Activated T-cell treated with anti-CD3 and anti-CD28 coated beads, Interleukin-2, amount 50 U/mL, for 72 hours (primary cell): ENCODE data around the gene EOMES. TPM values are rescaled to one million over a fixed set of nuclear protein-coding genes. Genes with fewer than 3 reads are reported as not detected.
A peak's percentile ranks its signal among the peaks of the same experiment; 100 is the strongest.

Experiments
- ATAC-seq, 2 donors: fragments of 150-1000 bp; cut with Tn5 transposase; replicated peaks in 1 of 2; 2 replicates each; pipeline ENCODE4 v1.10.0; 2021; ENCODE audit warnings: moderate library complexity in 2 of 2, mild to moderate bottlenecking in 1 of 2
- DNase-seq, 2 donors: peaks; one replicate each; pipeline ENCODE4 v3.0.0; 2021 to 2022; ENCODE audit warnings: mixed read lengths in 1 of 2
- H3K27ac Mint-ChIP-seq: one replicate; pipeline ENCODE4 v1.8.0; 2022; ENCODE audit warnings: mild to moderate bottlenecking, moderate library complexity, mixed read lengths
- H3K27me3 Mint-ChIP-seq: one replicate; pipeline ENCODE4 v1.8.0; 2022; ENCODE audit warnings: low read depth, mixed read lengths
- H3K36me3 Mint-ChIP-seq, 2 donors: one replicate each; pipeline ENCODE4 v1.8.0; 2022; ENCODE audit warnings: mixed read lengths in 2 of 2, mild to moderate bottlenecking in 1 of 2; ENCODE audit not compliant: insufficient read depth in 2 of 2
- H3K4me1 Mint-ChIP-seq: one replicate; pipeline ENCODE4 v1.8.0; 2022; ENCODE audit warnings: low read depth, mixed read lengths
- H3K4me3 Mint-ChIP-seq, 2 donors: one replicate each; pipeline ENCODE4 v1.8.0; 2022; ENCODE audit warnings: mild to moderate bottlenecking in 2 of 2, mixed read lengths in 2 of 2, moderate library complexity in 2 of 2
- H3K9me3 Mint-ChIP-seq, 2 donors: one replicate each; pipeline ENCODE4 v1.8.0; 2022; ENCODE audit warnings: mixed read lengths in 2 of 2
- total RNA-seq, 2 donors: library from RNA; stranded (reverse); gene quantifications; one replicate each; pipeline ENCODE4 v1.2.3, GENCODE V29; 2022

EOMES gene
- total RNA-seq, 2 donors from 2014 or later = 1.2 to 7.2 TPM

DNA sequence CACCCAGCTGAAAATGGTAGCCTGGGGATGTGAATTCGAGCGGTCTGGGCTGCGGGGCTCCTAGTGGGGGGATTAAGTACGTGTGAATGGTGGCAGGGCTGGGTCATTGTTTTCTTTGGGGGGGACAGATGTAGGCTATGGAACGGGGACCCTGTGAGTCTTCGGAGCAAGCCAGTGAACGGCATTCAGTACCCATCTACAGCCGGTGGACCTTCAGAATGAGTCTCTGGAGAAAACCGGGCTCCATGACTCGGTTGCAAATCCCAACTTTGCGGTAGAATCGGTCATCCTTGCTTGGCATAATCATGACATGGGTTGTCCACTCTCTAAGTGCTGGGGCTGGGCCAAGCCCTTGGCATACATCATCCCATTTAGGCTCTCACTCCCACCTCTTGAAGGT lies 7.2 kb upstream of the EOMES start:
- Mint-ChIP-seq H3K27me3 (peaks cover 75% of the 10 kb centered on the region), H3K9me3 (no peaks in the 10 kb centered on the region), H3K27ac (no peak overlapping the region), H3K36me3 (peaks cover 0 to 4% of the 10 kb centered on the region in 2 donors), H3K4me1 (peaks cover 40% of the 10 kb centered on the region), H3K4me3 (peak overlapping the region; percentile 85)
- peak in 1 of 2 donors; percentile 5 for ATAC-seq
- DNase-seq = no peak

DNA sequence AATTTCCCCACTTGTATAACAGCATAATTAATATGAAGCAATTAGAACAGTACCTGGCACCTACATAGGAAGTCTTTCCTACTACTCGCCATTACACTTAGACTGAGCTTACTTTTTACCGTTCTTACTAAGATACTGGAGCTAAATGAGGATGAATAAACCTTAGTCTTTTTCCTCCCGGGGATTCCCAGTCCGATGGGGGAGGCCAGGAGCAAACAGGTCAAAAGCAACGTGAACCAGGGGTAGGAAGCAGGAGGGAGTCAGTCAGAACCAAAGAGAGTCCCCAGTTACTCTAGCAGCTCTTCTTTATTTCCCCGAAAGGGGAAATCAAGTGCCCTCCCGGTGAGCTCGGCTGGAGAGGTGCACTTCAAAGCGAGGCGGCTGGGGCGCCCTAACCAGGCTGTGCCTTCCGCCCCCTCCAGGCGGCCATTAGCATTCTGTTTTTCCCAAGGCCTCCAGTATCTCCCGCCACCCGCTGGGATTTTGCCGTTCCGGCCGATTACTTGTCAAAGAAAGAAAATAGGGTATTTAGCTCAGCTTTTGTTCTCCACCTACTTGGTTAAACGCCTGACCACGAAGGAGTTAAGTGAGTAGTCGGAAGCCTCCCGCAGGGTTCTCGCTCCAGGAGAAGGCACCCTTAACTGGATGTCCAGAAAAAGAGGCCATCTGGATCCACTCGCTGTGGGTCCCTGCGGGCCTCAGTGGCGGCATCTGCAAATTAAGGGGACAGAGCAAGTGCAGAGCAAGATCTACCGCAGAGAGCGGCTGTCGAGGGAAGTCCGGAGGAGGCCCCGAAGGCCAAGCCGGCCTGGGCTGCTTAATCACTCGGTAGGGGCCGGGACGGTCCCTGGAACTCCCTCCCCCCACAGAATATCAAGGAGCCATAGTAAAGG lies 6.3 kb upstream of the EOMES start:
- H3K9me3 Mint-ChIP-seq = no peaks in the 10 kb centered on the region
- ATAC-seq = peak; percentile 69 to 76
- peaks cover 0 to 4% of the 10 kb centered on the region in 2 donors for H3K36me3 Mint-ChIP-seq
- peak overlapping the region; percentile 85 for H3K4me3 Mint-ChIP-seq
- H3K27me3 Mint-ChIP-seq = peaks cover 84% of the 10 kb centered on the region
- H3K27ac Mint-ChIP-seq = peak overlapping the region; percentile 36
- DNase-seq = peak; percentile 50 to 51
- peaks cover 49% of the 10 kb centered on the region for H3K4me1 Mint-ChIP-seq

DNA sequence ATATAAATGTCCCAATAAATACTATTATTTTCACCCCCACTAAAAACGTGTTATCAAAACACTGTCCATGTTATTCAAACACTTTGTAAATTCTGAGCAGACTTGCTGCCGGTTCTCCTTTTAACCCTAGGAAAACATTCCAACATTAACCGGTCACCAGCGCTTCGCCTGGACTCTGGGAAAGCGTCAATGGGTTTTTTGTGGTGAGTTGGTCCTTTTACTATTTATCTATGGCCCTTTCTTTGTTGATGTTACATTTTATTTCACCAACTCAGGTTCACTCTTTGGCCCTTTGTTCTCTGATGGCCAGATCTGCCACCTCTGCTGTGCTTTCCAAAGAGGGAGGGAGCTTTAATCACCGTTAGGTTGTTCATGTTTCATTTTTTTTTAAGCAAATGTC lies 4.1 kb upstream of the EOMES start:
- no peak for DNase-seq
- Mint-ChIP-seq H3K4me3 (no peak overlapping the region), H3K36me3 (peaks cover 0 to 4% of the 10 kb centered on the region in 2 donors), H3K27ac (no peak overlapping the region), H3K4me1 (peaks cover 61% of the 10 kb centered on the region), H3K27me3 (peaks cover 84% of the 10 kb centered on the region), H3K9me3 (no peaks in the 10 kb centered on the region)
- no peak for ATAC-seq

DNA sequence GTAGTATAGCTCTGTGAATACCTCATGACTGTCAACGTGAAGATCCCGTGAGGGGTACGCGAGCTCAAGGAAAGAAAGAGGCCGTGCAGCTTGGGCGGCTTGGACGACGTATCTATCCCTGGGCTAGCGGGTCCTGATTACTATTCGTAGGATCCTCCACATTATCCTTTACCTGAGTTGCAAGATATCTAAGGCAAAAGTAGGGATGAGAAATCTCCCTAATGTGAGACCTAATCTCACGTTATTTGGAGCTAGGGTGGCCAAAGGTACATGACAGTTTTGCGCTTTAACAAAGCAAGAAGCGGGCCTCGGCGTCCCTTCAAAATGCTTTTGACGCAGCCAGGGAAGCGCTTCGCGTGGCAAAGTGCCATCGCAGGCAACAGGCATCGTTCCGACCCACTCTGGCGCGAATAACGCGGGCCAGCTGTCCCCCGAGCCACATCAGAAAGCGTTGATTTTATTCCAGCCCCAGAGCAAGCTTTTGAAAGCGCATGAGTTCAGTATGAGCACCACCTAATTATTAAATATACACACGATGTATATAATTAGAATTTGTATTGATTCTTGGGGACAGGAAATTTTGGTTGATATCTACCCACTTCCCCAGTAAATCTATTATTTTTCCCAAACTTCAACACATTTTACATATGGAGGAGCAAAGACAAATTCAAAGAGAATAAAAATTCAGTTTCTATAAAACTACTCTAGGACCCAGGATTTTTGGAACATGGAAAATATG lies 2.5 kb upstream of the EOMES start:
- ATAC-seq (no peak), DNase-seq (no peak)
- no peak overlapping the region for H3K27ac Mint-ChIP-seq
- H3K4me3 Mint-ChIP-seq = peak overlapping the region; percentile 89 to 90
- H3K9me3 Mint-ChIP-seq = no peaks in the 10 kb centered on the region
- H3K36me3 Mint-ChIP-seq = peaks cover 2 to 4% of the 10 kb centered on the region in 2 donors
- peaks cover 56% of the 10 kb centered on the region for H3K4me1 Mint-ChIP-seq
- H3K27me3 Mint-ChIP-seq = peaks cover 84% of the 10 kb centered on the region

DNA sequence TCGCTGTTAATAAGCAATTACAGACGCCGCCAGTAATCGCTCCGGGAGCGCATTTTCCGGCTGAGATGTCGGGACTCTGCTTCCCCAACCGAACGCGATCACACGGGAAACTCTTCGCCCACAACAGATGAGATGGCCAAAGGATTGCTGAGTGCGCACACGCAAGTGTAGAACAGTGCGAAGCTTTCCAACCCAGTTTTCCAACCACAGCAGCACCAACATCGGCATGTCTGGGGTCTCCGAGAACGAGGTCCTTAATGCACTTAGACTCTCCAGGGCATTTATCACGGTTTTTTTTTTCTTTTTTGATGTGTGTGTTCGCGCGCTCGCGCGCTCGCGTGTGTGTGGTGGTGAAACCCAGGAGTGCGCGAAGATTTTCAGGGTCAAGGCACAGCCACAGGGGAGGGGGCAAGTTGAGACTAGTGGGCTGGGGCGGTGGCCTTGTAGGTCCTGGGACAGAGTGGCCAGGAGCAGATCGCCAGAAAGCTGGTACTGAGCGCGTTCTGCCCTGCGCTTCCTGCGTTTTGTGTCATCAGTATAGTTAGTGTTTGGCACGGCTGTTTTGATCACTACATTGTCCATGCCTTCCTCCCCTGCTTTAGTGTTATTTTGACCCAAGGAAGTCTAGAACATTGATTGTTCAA lies 1.8 kb upstream of the EOMES start:
- ATAC-seq (no peak), DNase-seq (no peak)
- Mint-ChIP-seq H3K9me3 (no peaks in the 10 kb centered on the region), H3K4me3 (peak overlapping the region; percentile 89 to 90), H3K27me3 (peaks cover 84% of the 10 kb centered on the region), H3K4me1 (peaks cover 49% of the 10 kb centered on the region), H3K36me3 (peaks cover 2 to 4% of the 10 kb centered on the region in 2 donors), H3K27ac (peak overlapping the region; percentile 72)

DNA sequence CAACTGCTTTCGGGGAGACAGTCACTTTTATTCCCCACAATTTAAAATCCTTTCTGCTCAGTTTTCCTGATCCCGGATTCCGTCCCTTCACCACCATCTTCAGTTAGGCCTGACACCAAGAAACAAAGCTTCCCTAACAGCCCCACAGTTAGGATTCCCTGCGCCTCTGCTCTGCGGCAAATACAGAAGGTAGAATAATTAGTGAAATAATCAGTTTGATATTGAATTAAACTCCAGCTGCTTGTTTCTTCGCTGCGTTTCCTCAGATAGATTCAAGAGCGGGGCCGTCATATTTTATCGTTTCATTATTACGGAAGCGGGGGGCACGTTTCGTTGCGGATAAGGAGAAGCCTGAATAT lies 1.3 kb upstream of the EOMES start:
- peak overlapping the region; percentile 72 for H3K27ac Mint-ChIP-seq
- DNase-seq (no peak), ATAC-seq (no peak)
- peaks cover under 1 to 2% of the 10 kb centered on the region in 2 donors for H3K36me3 Mint-ChIP-seq
- H3K9me3 Mint-ChIP-seq = no peaks in the 10 kb centered on the region
- H3K4me1 Mint-ChIP-seq = peaks cover 44% of the 10 kb centered on the region
- H3K4me3 Mint-ChIP-seq = peak overlapping the region; percentile 89 to 90
- H3K27me3 Mint-ChIP-seq = peaks cover 84% of the 10 kb centered on the region

DNA sequence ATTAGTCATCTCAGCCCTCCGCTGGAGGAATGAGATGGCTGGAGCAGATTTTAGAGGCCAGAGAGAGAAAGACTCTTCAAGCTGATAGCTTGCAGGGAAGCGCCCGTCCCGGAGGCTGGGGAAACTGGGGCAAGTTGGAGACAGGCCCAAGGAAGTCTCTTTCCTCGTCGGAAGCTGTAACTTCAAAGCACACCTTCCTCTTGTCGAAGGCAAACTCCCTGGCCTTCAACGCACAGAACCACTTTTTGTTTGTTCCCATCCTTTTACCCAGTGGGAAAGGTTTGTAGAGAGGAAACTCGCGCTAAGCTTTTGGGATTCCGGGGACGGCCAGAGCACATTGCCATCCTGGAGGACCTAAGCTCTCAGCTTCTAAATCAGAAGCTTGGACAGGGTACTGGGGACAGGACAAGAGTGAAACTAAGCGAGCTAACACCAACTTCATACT lies 900 bp upstream of the EOMES start:
- peaks cover 40% of the 10 kb centered on the region for H3K4me1 Mint-ChIP-seq
- peaks cover 84% of the 10 kb centered on the region for H3K27me3 Mint-ChIP-seq
- H3K27ac Mint-ChIP-seq = peak overlapping the region; percentile 72
- no peaks in the 10 kb centered on the region for H3K9me3 Mint-ChIP-seq
- DNase-seq = no peak
- H3K4me3 Mint-ChIP-seq = peak overlapping the region; percentile 89 to 90
- no peak for ATAC-seq
- H3K36me3 Mint-ChIP-seq = peaks cover 0 to 2% of the 10 kb centered on the region in 2 donors

DNA sequence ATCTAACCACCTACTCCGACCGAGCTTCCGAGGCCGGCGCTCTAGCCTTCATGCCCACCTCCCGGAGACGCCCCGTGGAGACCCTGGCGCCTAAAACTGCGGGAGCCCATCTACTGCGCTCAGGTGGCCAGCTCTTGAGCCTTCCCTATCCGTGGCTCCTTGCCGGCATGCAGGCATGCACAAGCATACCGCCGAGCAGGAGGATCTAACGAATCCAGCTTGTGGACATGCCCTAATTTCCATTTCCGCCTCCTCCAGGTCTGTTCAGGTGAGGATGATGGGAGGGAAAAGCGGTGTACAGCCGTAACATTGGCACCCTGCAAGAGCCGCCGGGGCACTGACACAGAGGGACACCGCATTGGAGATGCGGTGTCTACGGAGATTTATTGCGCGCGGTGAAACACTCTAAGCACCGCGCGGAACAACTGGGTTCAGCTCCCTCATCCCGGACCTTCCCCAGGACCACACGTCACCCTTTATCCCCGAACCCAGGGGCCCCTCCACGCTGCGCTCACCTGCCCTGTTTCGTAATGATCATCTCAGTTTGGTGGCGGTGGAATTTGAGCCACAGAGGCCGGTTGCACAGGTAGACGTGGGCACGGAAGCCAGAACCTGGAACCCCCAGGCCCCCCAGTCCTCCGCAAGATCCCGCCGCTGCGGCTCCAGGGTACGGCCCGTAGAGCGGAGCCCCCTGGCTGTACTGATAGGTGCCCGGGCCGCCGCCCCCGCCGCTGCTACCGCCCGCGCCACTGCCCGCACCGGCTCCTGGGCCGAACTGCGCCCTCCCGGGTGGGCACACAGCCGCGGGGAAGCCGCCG lies 1.0 kb downstream of the EOMES start:
- Mint-ChIP-seq H3K4me1 (peaks cover 31% of the 10 kb centered on the region), H3K4me3 (peak overlapping the region; percentile 83 to 89), H3K27me3 (peaks cover 84% of the 10 kb centered on the region), H3K27ac (peak overlapping the region; percentile 73), H3K36me3 (peaks cover 0 to 2% of the 10 kb centered on the region in 2 donors), H3K9me3 (no peaks in the 10 kb centered on the region)
- peak; percentile 6 to 12 for ATAC-seq
- no peak for DNase-seq

DNA sequence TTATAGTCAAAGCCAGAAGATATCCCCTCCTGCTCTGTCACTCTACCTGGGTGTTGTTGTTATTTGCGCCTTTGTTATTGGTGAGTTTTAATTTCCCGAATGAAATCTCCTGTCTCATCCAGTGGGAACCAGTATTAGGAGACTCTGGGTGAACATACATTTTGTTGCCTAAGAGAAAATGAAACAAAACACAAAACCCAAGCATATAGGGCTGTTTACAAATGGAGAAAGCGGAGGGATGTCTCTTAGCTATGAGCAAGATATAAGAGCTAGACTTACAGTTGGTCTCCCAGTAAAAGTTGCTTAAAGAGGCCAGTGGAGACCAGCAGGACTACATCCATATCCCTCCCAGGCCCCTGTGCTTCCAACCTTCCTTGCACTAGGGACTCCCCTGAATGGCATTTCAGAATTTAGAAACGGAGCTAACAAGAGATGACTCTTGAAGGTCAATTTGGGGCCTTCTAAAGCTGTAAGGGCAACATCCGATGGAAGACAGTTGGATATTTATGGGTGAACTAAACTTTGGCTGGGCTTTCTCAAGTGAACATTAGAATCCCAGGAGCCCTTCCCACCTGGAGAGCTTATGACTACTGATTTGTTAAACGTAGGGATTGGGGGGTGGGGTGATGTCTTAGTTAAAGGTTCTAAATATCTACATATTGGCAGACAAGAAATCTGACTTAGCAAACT lies 2.7 kb downstream of the EOMES start:
- H3K27me3 Mint-ChIP-seq = peaks cover 85% of the 10 kb centered on the region

DNA sequence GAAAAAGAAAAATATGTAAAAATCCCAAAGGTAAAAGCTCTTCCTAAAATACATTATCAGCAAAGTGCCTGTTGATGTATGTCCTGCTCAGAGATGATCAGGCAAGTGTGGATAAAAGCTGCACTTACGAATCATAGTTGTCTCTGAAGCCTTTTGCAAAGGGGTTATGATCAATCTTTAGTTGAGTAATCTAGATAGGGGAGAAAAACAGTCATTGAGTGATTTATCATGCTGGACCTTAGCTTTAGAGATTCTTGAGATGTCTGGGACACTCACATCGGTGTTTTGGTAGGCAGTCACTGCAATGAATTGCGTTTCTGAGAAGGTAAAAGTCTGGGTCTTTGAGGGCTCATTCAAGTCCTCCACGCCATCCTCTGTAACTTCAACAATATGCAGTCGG lies 3.7 kb downstream of the EOMES start:
- Mint-ChIP-seq H3K27me3 (peaks cover 85% of the 10 kb centered on the region), H3K27ac (peak overlapping the region; percentile 45), H3K4me1 (peaks cover 35% of the 10 kb centered on the region), H3K4me3 (peak overlapping the region in 1 of 2 donors; percentile 83), H3K36me3 (peaks cover 0 to 2% of the 10 kb centered on the region in 2 donors), H3K9me3 (no peaks in the 10 kb centered on the region)
- ATAC-seq (peak in 1 of 2 donors; percentile 15), DNase-seq (no peak)

More for the DNA sequence above, 2.7 kb downstream of the EOMES start:
- peak overlapping the region; percentile 83 to 89 for H3K4me3 Mint-ChIP-seq
- H3K27ac Mint-ChIP-seq = peak overlapping the region; percentile 73
- no peaks in the 10 kb centered on the region for H3K9me3 Mint-ChIP-seq
- H3K36me3 Mint-ChIP-seq = peaks cover 0 to 2% of the 10 kb centered on the region in 2 donors
- H3K4me1 Mint-ChIP-seq = peaks cover 35% of the 10 kb centered on the region
- ATAC-seq (no peak), DNase-seq (no peak)

DNA sequence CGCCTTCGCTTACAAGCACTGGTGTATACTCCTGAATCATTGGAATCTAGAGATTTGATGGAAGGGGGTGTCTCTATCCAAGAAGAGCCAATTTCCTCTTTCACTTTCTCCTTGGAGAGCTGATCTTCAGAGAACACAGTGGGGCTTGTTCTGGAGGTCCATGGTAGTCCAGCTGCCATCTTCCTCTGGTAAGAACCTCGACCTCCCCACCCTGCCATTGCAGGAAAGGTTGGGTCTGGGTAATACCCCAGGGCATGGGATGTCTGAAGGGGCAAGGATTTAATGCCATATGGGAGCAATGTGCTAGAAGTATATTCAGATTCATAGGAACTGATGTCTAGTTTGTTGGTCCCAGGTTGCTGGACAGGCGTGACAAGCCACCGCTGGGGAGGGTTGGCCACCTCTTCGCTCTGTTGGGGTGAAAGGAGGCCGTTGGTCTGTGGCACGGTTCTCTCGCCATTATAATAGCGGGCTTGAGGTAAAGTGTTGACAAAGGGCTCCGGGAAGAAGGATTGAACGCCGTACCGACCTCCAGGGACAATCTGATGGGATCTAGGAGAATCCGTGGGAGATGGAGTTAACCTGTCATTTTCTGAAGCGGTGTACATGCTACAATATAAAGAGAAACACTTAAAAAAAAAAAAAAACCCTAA lies 4.8 kb downstream of the EOMES start:
- peak overlapping the region; percentile 57 for H3K27ac Mint-ChIP-seq
- H3K4me3 Mint-ChIP-seq = peak overlapping the region in 1 of 2 donors; percentile 83
- H3K36me3 Mint-ChIP-seq = peaks cover 3% of the 10 kb centered on the region in 2 donors
- DNase-seq (no peak), ATAC-seq (no peak)
- no peaks in the 10 kb centered on the region for H3K9me3 Mint-ChIP-seq
- peaks cover 87% of the 10 kb centered on the region for H3K27me3 Mint-ChIP-seq
- H3K4me1 Mint-ChIP-seq = peaks cover 30% of the 10 kb centered on the region
